NCI-H2029 (cell line): Measurements from ENCODE around the gene DGKZ.
"Not testable (repeated sequence)": the region's sequence is repeated elsewhere in the genome, so short reads cannot be mapped to it uniquely, and the experiment has no call there.

Source experiments
- DNase-seq: peaks from one replicate; lab custom pipeline; 2025; lab: John Stamatoyannopoulos, UW

The DGKZ gene

GRCh38 chr11:46346886-46347636 lies at the start of gene DGKZ:
Gene DGKZ (plus strand): TSS chr11:46347463. CDS start chr11:46347660, 197 bp downstream.
- DNase-seq: peak; percentile 80

- DNase-seq: no peak
Observed at GRCh38 chr11:46298699-46299433, 48.4 kb upstream of the DGKZ start.

GRCh38 chr11:46299451-46299961 lies 47.8 kb upstream of the DGKZ start:
- no peak for DNase-seq

- DNase-seq: no peak
Observed at GRCh38 chr11:46300270-46300669, 47.0 kb upstream of the DGKZ start.

- DNase-seq: no peak
Observed at GRCh38 chr11:46302866-46303265, 44.4 kb upstream of the DGKZ start.

GRCh38 chr11:46304036-46304435 lies 43.2 kb upstream of the DGKZ start:
- not testable (repeated sequence) for DNase-seq

- no peak for DNase-seq
Observed at GRCh38 chr11:46304605-46305179, 42.6 kb upstream of the DGKZ start.

GRCh38 chr11:46305295-46305694 lies 42.0 kb upstream of the DGKZ start:
- DNase-seq: no peak

- no peak for DNase-seq
Observed at GRCh38 chr11:46306296-46306853, 40.9 kb upstream of the DGKZ start.

- DNase-seq: no peak
Observed at GRCh38 chr11:46307369-46307768, 39.9 kb upstream of the DGKZ start.

GRCh38 chr11:46307785-46308341 lies 39.4 kb upstream of the DGKZ start:
- DNase-seq: no peak

GRCh38 chr11:46308631-46309419 lies 38.4 kb upstream of the DGKZ start:
- DNase-seq: peak; percentile 58

GRCh38 chr11:46309814-46310259 lies 37.4 kb upstream of the DGKZ start:
- no peak for DNase-seq

GRCh38 chr11:46315033-46315738 lies 32.1 kb upstream of the DGKZ start:
- DNase-seq: peak; percentile 48

GRCh38 chr11:46315783-46316563 lies 31.3 kb upstream of the DGKZ start:
- peak; percentile 67 for DNase-seq

- DNase-seq: no peak
Observed at GRCh38 chr11:46319074-46319453, 28.2 kb upstream of the DGKZ start.

GRCh38 chr11:46321757-46322156 lies 25.5 kb upstream of the DGKZ start:
- DNase-seq: no peak

- no peak for DNase-seq
Observed at GRCh38 chr11:46322759-46323158, 24.5 kb upstream of the DGKZ start.

GRCh38 chr11:46326813-46327416 lies 20.3 kb upstream of the DGKZ start:
- DNase-seq: no peak
